ENCODE results near the gene CALML5. TPM values are rescaled to one million over a fixed set of nuclear protein-coding genes. Genes with fewer than 3 reads are reported as not detected.

The CALML5 gene
- total RNA-seq, 1 donor from 2014 or later, result not detected

DNA sequence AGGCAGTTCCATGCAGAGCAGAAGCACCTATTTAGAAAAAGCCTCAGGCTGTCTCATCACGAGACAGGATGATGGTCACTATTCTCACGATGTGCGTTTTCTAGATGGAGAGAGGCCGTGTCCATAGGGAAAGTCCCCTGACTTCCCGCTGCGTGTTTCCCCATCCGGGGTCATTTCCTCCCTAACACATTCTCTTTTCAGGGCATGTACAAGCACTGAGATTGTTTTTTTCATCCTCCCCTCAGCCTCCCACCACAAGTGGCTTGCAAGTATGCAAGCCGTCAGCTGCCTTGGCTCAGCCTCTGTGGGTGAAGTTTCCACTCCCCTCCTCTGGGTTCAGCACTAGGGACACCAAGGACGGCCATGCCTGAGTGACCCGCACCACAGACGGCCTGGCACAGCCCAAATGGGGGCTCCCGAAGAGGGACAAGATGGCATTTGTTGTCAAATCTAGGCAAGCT, 2.7 kb upstream of the CALML5 start:
- peaks cover 18% of the 10 kb centered on the region for H3K4me1 Mint-ChIP-seq (ENCODE audit: unreplicated experiment)
- peaks cover 3% of the 10 kb centered on the region for H3K27me3 Mint-ChIP-seq (ENCODE audit: unreplicated experiment)
- H3K36me3 Mint-ChIP-seq (ENCODE audit: low read depth, unreplicated experiment), result no peaks in the 10 kb centered on the region
- TF ChIP-seq, protein P1, sequence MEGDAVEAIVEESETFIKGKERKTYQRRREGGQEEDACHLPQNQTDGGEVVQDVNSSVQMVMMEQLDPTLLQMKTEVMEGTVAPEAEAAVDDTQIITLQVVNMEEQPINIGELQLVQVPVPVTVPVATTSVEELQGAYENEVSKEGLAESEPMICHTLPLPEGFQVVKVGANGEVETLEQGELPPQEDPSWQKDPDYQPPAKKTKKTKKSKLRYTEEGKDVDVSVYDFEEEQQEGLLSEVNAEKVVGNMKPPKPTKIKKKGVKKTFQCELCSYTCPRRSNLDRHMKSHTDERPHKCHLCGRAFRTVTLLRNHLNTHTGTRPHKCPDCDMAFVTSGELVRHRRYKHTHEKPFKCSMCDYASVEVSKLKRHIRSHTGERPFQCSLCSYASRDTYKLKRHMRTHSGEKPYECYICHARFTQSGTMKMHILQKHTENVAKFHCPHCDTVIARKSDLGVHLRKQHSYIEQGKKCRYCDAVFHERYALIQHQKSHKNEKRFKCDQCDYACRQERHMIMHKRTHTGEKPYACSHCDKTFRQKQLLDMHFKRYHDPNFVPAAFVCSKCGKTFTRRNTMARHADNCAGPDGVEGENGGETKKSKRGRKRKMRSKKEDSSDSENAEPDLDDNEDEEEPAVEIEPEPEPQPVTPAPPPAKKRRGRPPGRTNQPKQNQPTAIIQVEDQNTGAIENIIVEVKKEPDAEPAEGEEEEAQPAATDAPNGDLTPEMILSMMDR (IDR thresholded peaks at IDR 0.05; ENCODE audit: unreplicated experiment), result no peak
- DNase-seq (ENCODE audit: low spot score), result no peak
- no peaks in the 10 kb centered on the region for H3K9me3 Mint-ChIP-seq (ENCODE audit: unreplicated experiment)
- H3K4me3 Mint-ChIP-seq (ENCODE audit: unreplicated experiment), result no peak overlapping the region
- no peak overlapping the region for H3K27ac Mint-ChIP-seq (ENCODE audit: unreplicated experiment)

DNA sequence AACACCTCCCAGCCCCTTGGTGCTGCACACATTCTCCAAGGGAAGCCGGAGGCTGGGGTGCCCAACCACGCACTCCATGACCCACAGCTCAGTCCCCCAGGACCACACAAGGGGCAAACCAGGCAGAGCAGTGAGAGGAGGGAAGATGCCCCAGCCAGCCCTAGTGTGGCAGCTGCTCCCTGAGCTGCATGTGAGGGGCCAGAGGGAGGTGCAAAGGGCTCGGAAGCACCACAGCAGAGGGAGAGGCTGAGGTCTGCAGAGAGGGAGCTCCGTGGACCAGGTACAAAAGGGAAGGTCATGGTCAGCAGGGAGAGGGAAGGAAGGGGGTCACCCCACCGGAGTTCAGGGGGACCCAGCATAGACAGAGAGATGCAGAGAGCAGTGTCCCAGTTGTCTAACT, 1.5 kb upstream of the CALML5 start:
- Mint-ChIP-seq H3K4me3 (ENCODE audit: unreplicated experiment) (no peak overlapping the region), H3K27me3 (ENCODE audit: unreplicated experiment) (peaks cover 3% of the 10 kb centered on the region), H3K36me3 (ENCODE audit: low read depth, unreplicated experiment) (no peaks in the 10 kb centered on the region), H3K4me1 (ENCODE audit: unreplicated experiment) (peaks cover 18% of the 10 kb centered on the region), H3K27ac (ENCODE audit: unreplicated experiment) (no peak overlapping the region), H3K9me3 (ENCODE audit: unreplicated experiment) (no peaks in the 10 kb centered on the region)
- TF ChIP-seq, protein P1 (IDR thresholded peaks at IDR 0.05; ENCODE audit: unreplicated experiment), result no peak
- no peak for DNase-seq (ENCODE audit: low spot score)

DNA sequence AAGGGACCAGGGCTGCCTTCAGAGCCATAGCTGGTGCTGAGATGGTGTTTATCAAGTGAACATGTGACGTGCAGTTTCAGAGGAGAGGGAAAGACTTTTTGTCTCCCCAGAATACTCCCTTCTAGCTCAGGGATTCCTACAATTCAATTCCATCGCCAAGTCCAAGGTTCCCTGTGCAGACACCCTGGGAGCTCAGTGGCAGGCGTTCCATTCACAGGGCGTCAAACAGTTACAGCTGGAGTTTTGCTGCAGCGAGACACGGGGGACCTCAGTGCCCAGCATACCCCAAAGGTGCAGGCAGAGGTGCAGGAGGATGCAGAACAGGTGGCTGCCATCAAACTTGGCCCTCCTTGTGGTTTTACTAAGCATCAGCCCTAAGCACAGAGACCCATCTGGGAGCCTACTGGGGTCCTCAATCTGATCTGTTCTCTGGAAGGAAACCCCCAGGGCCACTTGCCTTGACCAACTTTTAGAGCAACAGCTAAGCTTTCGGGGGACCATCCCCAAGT, 846 bp upstream of the CALML5 start:
- Mint-ChIP-seq H3K36me3 (ENCODE audit: low read depth, unreplicated experiment) (no peaks in the 10 kb centered on the region), H3K9me3 (ENCODE audit: unreplicated experiment) (no peaks in the 10 kb centered on the region), H3K27me3 (ENCODE audit: unreplicated experiment) (peaks cover 6% of the 10 kb centered on the region), H3K27ac (ENCODE audit: unreplicated experiment) (no peak overlapping the region), H3K4me1 (ENCODE audit: unreplicated experiment) (peaks cover 18% of the 10 kb centered on the region), H3K4me3 (ENCODE audit: unreplicated experiment) (no peak overlapping the region)
- no peak for DNase-seq (ENCODE audit: low spot score)
- TF ChIP-seq, protein P1 (IDR thresholded peaks at IDR 0.05; ENCODE audit: unreplicated experiment), result no peak

DNA sequence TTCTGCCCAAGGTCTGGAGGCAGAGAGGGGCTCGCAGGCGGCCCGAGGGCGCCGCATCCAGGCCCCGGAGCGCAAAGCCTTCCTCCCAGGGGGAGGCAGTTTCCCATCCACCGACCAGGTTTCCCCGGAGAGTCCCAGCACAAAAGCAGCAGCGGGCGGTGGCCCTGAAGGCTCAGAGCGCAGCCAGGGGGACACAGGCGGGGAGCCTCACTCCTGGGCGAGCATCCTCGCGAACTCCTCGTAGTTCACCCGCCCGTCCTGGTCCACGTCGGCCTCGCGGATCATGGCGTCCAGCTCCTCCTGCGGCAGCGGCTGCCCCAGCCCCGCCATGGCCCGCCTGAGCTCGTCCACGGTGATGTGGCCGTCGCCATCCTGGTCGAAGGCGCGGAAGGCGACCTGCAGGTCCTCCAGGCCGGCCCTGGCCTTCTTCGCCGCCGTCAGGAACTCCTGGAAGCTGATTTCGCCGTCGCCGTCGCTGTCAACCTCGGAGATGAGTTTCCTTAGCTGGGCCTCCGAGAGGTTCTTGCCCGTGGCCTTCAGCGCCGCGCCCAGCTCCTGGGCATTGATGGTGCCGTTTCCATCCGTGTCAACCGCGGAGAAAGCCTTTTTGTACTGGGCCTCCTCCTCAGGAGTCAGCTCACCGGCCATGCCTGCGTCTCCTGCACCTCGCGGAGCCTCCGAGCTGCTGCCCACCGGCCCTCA, 428 bp downstream of the CALML5 start:
- H3K4me1 Mint-ChIP-seq (ENCODE audit: unreplicated experiment), result peaks cover 18% of the 10 kb centered on the region
- no peaks in the 10 kb centered on the region for H3K9me3 Mint-ChIP-seq (ENCODE audit: unreplicated experiment)
- peaks cover 5% of the 10 kb centered on the region for H3K27me3 Mint-ChIP-seq (ENCODE audit: unreplicated experiment)
- H3K27ac Mint-ChIP-seq (ENCODE audit: unreplicated experiment), result no peak overlapping the region
- no peaks in the 10 kb centered on the region for H3K36me3 Mint-ChIP-seq (ENCODE audit: low read depth, unreplicated experiment)
- TF ChIP-seq, protein P1 (IDR thresholded peaks at IDR 0.05; ENCODE audit: unreplicated experiment), result no peak
- H3K4me3 Mint-ChIP-seq (ENCODE audit: unreplicated experiment), result no peak overlapping the region
- DNase-seq (ENCODE audit: low spot score), result no peak
